Stimulated activated CD8-positive, alpha-beta memory T cell treated with anti-CD3 and anti-CD28 coated beads, Interleukin-7, amount 100 ng/mL, for 1 hour (primary cell): Measurements from ENCODE around the gene KIF16B.

ENCODE experiments used
- DNase-seq, 2 donors: peaks; one replicate each; pipeline ENCODE4 v3.0.0-alpha.2; 2020; ENCODE audit warnings: low read depth in 2 of 2

Gene KIF16B

DNA sequence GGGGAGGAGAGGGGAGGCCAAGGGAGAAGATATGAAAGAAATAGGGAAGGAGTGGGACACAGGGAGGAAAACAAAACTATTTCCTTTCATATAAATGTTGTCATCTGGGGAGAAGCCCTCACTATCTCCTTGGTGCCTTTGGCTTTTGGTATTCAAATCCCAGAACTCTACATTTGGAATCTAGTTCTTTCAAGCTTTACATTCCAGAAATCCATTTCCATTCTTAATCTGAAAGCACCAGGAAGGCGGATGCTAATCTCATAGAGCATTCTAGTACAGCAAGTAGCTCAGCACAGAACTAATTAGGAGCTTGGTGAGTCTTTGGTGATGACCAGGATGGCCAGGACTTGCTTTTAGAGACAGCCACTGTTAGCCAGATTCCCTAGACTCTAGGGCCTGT, 177.9 kb downstream of the KIF16B start:
- DNase-seq, result no peak

DNA sequence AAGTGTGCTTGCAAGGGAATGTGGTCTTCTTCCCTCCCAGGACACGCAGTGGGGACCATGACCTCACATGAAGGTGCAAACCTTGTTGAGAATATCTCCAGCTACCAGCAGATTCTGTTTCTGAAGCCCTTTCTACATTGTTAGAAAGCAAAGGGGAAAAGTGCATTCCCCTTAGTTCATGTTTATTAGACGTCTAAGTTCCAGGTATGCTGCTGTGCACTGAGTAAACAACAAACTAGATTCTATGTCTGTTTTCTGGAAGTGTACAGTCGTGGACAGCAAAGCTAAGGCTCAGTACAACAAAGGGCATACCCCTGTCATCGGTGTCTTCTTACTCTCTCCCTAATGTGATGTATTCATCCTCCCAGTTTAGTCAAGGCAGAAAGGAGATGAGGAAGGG, 178.5 kb downstream of the KIF16B start:
- no peak for DNase-seq

DNA sequence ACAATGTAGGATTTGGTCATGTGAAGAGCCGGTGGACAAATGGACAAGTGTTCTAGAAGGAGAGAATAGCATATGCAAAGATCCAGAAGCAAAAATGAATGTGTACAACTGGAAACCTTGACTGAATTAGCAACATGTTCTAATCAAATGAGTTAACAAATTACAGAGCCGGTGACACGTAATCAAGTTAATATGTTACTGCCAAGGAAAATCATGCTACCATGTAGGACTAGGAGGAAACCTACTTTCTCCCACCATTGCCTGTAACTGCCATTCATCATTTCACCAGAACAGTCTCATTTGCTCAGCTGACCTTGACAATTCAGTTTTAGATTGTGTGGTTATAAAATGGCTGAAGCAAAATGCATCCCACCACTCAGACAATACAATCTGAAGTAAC, 179.4 kb downstream of the KIF16B start:
- DNase-seq, result no peak

DNA sequence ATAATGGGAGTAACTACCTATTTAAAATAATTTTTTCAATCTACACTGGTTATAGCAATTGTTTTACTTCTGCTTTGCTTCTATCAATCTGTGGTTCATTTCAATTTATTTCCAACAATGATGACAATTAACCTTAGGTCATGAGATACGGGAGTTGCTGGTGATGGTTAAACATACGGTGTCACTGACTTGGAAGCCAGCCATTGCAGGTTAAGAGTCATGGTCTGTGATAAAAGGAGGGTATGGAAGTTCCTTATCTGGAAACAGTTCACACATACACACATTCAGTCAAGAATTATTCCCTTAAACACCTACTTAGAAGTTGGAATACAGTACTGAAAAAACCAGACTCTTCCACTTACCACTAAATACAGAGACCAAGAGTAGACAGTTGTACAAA, 180.0 kb downstream of the KIF16B start:
- DNase-seq, result no peak

DNA sequence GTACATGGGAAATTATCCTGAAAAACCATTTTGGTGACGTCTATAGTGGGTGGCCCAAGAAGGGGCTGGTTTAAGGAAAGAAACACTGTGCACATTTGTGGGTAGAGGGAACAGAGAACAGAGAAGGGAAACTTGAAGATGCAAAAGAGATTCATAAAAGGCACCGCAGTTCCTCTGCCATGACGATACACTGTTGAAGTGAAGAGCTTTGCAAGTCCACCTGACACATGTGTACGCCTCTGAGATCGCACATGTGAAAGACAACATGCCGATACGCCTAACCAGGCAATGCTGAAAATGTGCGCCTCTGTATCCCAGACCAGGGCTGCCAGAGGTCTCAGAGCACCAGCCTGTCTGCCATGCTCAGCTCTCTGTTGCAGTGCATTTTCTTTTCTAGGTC, 180.9 kb downstream of the KIF16B start:
- no peak for DNase-seq

DNA sequence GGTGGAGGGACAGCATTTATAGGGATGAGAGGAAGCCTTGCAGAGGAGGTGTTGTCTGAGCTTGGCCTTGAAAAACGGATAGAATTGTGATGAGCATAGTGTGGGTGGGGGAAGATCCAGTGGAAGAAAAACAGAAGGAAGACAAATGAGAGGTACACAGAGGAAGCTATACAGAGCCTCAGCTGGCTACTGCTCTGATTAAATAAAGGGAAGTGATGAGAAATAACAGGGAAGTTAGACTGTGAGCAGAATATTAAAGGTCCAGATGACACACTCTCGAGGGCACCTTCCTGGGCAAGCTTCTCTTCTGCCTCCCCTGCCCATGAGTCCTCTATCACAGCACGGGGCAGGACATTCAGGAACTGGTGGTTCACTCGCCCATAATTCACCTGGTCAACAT, 182.3 kb downstream of the KIF16B start:
- no peak for DNase-seq

DNA sequence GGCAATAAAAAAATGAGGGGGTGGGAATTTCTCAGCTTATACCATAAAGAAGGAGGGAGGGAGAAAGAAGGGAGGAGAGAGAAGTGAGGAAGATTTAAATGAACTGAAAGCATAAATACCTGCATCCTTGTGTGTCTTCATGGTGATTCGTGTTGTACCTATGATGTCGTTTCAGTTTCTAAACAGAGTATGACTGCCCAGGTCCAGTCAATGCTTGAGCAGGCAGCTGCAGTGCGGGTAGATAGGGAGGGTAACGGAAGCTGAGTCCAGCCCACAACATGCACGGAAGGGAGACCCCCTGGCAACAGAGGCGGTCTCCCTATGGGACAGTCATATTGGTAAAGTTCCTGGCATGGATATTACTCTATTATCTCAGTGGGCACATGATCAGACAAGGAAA, 184.5 kb downstream of the KIF16B start:
- DNase-seq, result no peak

DNA sequence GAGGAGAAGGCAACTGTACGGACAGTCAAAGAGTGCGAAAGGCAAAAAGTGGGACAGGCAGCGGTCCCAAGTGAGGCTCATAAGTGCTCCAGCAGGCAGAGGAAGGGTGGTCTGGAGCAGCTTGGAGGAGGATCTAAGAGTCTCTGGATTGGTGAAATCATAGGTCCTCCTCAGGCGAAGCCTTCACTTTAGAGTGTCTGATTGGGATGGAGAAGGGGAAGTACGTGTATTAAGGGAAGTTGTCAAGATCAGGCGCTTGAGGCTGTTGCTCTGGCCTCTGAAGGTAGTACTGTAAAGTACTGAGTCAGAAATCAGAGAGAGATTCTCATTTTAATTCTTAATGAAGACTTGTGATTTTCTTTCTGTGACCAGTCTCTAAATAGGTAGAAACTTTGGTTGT, 185.6 kb downstream of the KIF16B start:
- no peak for DNase-seq

DNA sequence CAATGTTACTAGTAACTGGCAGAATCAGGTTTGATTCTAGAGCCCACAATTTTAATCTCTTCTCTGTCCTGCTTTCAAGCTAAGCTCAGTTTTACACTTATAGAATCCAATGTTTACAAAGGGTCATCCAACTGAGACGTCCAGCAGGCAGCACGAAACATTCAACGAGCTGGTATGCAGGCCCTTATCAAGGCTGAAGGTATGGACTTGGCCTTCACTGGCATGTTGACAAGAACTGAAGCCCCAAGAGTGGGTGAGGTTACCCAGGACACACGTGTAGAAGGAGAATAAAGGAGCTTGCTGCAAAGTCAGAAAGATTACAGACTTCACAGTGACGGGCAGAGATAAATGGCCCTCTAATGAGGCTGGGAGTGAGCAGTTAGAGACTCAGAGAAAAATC, 187.4 kb downstream of the KIF16B start:
- DNase-seq, result no peak

DNA sequence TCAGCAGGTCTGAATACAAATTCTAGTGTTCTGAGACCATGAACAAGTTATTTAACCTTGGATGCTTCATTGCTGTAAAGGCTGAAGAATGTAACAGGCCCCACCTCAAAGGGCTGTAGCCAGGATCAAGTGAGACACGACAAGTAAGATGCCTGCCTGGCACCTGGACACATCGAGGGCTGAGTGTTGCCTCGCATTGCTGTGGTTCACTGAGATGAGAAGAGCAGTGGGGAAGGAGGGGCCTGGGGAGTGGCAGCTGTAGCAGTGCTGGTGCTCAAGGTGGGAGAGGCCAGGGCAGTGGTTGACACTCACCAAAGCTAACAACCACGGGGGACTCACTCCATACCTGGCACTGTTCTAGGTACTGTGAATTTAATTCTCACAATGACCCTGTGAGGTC, 187.8 kb downstream of the KIF16B start:
- no peak for DNase-seq

DNA sequence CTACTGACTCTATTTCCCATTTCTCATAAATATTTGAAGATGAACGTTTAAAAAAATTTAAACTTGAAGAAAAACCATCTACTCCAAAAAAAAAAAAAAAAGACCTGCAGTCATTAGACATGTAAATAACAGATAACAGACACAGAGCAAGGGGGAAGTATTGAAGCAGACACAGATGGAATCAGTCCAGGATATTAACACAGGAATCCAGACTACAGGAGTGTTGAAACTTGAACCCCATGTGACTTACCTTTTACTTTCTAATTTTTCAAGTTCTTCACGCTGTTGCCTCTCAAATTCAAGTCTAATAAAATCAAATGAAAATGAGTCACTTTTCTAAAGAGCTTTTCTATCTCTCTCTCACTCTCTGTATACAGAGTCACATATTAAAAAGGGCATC, 191.8 kb downstream of the KIF16B start:
- DNase-seq, result no peak

DNA sequence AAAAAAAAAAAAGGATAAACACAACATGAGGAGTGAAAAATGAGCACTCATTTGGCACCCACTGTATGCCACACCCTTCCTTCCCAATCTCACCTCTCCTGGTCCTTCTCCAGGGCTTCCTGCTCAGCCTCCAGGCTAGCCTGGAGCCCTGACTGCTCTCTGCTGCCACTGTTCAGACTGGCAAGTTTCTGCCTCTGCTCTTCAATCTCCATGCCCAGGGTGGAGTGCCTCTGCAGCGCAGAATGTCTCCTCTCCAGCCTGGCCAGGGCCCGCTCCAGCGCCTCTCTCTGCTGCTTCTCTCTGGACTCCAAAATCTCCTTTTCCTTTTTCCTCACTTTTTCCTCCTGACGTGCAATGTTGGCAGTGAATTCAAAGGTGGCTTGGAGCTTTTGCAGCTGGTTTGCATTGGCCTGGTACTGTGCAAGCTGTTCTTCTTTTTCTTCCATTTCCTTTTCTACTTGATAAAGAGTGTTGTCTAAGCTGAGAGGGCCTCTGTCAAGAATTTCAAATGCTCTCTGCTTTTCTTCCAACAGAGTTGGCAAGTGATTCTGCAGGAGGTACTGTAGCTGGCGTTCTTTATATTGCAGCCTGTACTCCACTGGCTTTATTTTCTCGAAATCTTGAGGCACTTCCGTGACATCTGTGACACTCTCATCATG, 194.4 kb downstream of the KIF16B start:
- no peak for DNase-seq

DNA sequence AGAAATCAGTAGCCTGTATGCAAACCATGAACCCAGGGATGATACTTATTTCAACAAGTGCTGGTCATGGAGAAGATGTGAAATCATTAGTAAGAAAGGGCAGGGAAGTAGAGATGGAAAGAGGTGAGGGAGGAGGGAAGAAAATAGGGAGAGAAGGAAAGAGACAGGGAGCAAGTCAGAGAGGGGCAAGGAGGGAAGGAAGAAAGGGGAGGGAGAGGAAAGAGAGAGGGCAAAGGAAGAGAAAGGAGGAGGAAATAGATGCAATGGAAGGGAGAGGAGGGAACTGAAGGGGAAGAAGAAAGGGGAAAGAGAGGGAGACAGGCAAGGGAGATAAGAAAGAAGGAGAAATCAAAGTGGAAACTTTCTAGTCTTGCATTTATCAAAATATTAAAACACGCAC, 195.1 kb downstream of the KIF16B start:
- no peak for DNase-seq

DNA sequence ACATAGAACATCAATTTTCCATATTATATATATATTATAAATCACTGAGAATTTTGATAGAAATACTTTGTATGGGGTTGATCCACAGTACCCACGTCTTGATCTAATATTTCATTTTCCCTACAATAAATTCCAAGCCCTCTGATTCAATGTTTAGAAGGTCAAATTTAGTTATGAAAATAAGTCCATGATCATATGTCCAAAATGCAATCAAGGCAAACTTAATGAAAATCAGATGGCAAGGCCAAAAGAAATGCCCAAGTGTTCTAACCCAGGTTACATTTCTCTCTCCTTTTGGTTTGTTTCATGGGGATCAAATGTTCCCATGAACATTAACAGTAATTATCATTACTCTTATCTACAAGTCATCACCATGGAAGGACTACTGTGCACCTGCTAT, 203.8 kb downstream of the KIF16B start:
- DNase-seq, result no peak

DNA sequence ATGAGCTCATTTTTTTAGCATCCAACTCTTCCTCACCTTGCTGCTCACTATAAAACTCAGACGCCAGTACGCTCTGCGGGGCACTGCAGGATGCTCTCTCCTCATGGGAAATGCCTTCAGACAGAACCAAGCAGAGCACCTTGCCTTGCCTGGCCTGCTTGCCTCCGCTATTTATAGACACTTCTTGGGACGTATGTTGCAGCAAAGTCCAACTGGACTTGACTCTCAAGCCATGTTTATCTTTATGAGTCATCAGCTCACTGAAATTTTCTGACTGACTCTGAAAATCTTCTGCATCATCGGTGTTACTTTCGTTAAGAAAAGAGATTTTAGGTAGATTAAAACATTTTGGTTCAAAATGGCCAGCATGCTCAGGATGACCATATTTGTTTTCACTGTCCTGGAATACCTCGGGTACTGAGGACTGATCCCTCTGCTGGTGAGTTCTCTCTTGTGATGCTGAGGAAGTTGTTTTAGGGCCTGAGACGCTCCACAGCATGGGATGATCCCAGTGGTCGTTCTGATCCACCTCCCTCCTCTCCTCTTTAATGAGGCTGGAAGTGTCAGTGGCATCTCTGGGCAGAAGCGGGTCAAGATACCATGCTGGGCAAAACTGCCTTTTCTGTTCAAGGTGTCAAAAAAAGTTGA, 204.5 kb downstream of the KIF16B start:
- DNase-seq, result no peak

DNA sequence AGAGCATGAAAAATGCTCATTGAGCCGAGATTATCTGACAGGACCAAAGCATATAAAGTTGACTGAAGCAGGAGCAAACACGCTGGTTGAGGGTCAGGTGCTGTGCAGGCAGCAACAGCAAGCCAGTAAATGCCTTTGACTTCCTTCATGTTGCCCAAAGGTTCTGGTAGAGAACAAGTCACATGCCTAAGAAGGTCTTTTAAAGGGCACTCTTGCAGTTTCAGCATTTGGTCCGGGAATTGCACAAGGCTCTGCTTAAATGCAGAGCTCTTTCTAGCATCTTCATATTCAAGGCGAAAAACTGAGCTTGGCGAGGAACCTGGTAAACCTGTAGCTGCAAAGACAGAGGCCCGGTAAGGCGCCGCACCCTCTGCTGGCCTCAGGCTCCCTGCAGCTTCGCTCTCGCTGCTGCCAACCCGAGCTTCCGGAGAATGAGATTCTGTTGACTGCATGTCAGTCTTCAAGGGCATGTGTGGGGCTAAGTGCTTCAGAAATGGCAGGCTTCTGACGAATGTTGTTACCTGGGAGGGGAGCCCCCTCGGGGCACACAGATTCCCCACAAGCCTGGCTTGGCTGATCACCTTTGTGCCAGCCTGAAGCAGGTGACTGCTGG, 205.2 kb downstream of the KIF16B start:
- DNase-seq, result no peak

DNA sequence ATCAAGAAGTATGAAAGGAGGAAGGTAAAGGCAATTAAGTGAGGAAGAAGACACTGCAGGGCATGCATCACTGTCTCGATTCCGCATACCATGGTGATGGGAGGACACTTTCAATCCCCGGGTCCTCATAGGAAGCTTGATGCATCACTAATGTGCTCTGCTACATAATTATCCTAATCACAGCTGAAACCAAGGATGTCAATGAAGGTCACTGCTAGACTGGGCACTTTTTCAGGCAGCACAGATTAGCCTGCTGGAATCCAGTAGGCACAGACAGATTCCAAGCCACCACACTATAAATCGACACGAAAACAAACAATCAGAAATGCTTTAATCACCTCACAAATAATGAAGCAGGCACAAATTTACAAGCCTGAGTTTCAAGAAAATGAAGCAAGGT, 206.7 kb downstream of the KIF16B start:
- DNase-seq, result no peak

DNA sequence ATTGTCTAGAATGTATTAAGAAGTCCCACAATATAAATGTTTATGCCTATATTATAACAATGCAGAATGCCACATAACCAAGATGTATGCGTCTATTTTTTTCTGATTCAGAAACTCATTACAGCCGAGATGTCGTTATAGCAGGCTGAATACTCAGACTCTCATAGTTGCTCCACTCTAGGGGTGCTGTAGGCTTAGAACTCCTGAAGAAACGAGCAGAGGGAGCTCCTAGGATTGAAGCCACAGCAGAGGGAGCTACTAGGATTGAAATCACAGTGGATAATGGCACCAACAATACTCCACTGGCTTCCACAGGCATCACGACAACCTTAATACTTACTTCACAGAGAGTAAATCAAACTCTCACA, 208.9 kb downstream of the KIF16B start:
- no peak for DNase-seq

DNA sequence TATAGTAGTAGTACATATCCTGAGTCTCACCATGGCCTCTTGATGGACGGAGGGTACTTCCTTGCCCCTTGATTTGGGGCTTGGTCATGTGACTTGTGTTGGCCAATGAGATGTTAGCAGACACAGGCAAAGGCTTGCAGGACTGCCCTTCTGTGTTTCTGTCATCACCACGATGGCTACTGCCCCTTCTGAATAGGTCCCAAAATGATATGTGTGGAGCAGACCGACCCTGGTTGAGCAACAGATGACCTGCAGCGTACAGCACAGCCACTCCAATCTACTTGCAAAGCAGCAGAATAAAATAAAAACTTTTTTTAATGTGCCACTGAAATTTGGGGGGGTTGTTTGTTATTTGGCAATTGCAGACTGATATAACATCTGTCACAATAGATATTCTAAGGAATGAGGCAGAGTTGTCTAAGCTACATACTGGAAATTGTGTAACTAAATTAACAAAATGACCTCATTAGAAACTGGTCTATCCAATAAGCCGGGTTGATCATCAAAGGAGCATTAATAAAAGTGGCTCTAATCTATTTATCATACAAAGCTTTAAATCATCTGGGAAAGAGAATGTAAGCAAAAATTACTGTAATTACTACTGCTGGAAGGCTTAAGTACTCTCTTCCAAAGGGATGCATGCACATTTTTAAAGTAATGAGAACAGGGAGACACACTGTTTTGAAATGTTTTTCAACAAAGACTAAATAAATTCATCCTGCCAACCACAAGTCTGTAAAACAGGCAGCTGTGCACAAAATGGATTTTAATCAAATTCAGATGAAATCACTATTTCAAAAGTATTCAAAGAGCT, 209.5 kb downstream of the KIF16B start:
- no peak for DNase-seq

DNA sequence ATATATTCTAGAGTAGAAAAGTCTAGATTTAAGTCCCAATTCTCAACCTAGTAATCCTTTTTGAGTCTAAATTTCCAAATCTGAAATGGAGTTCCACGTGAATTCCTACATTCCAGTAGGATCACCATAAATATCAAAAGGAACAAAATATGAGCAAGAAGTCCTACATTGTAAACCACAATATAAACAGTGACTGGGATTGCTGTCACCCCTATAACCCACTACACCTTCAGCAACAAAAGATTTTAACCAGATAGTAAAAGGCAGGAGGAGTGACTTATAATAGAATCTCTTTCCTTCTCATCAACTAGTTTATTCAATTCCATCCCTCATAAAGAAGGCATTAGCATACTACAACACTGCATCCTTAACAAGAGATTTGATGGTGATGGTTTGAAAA, 210.6 kb downstream of the KIF16B start:
- no peak for DNase-seq

DNA sequence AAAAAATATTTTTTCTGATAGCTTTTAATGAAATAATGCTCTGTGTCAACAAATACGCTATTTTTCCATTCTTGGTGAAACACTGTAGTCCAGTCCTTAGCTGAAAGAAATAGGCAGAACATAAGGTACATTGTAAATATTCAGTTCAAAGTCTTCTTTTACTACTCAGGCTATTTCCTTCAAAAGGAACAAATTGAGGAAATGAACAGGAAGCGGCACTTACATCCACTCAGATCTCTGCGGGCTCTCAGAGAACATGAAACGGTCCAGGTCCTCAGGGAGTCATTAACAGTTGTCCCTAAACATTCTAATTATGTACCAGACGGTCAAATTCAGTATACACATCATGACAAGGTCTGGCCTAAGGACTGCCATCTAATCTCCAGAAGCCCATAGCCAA, 212.6 kb downstream of the KIF16B start:
- DNase-seq, result no peak

DNA sequence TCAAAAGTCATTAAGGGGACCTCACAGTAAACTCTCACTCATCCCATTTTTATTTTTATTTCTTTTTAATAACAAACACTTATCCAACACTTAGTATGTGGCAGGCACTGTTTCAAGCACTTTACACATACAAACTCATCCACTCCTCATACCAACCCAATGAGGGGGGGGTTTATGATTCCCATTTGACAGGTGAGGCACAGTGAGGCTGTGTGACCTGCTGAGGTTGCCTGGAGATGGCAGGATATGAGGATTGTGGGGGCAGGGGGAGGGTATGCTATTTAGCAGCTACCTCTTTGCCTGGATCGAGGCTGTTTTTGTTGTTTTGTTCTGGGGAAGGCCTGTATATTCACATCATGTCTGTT, 219.8 kb downstream of the KIF16B start:
- DNase-seq, result no peak
